B cell (primary cell): ENCODE measurements around the gene TCERG1L. TPM values are rescaled to one million over a fixed set of nuclear protein-coding genes. Genes with fewer than 3 reads are reported as not detected.

Experiments used
- ATAC-seq: fragments of 200-7000 bp; cut with Tn5 transposase; one replicate; pipeline ENCODE4 v1.10.0; 2021; ENCODE audit warnings: low read depth, mild to moderate bottlenecking, moderate number of reproducible peaks, moderate library complexity
- CTCF ChIA-PET: fragments of 350-600 bp; sonication (Branson Sonifier 250); formaldehyde crosslinking; loops from one replicate; lab custom pipeline; 2021; ENCODE audit warnings: antibody characterized with exemption, inconsistent platforms; lab: Charles Lee
- POLR2A ChIA-PET: fragments of 350-600 bp; sonication (Branson Sonifier 250); formaldehyde crosslinking; loops from one replicate; lab custom pipeline; 2021; ENCODE audit warnings: antibody characterized with exemption; lab: Charles Lee
- DNase-seq: peaks from one replicate; pipeline ENCODE4 v3.0.0; 2013
- H2AFZ ChIP-seq: 2 replicates; pipeline ENCODE4 v1.6.1; 2012; ENCODE audit warnings: mild to moderate bottlenecking, low read depth, low read length; ENCODE audit not compliant: insufficient read depth, poor library complexity, severe bottlenecking
- H3K27ac ChIP-seq, 2 donors: 1 replicate in 1 of 2; 2 replicates in 1 of 2; pipeline ENCODE4 v1.5.1; 2012 to 2013; ENCODE audit warnings: low read length in 2 of 2, mild to moderate bottlenecking in 2 of 2, moderate library complexity in 1 of 2
- H3K27me3 ChIP-seq, 4 experiments: fragments of 200-600 bp in 1 of 4; sonication (generic) in 1 of 4; replicated peaks in 1 of 4; 1 replicate in 2 of 4; 2 replicates in 2 of 4; pipeline versions ENCODE4 v1.6.1 to v1.7.0; 2013 to 2016; ENCODE audit warnings: low read length in 3 of 4, mild to moderate bottlenecking in 2 of 4, mixed read lengths in 1 of 4, moderate library complexity in 1 of 4; ENCODE audit not compliant: insufficient read depth in 4 of 4, control insufficient read depth in 3 of 4; ENCODE audit errors: control extremely low read depth in 1 of 4
- H3K36me3 ChIP-seq, 2 experiments: replicated peaks in 1 of 2; 1 replicate in 1 of 2; 2 replicates in 1 of 2; pipeline versions ENCODE4 v1.6.1 to v1.7.1; 2013; ENCODE audit warnings: low read length in 1 of 2; ENCODE audit not compliant: insufficient read depth in 2 of 2, control insufficient read depth in 1 of 2; ENCODE audit errors: control extremely low read depth in 1 of 2, extremely low read depth in 1 of 2
- H3K4me1 ChIP-seq, 2 donors: fragments of 200-600 bp in 1 of 2; sonication (generic) in 1 of 2; 1 replicate in 1 of 2; 2 replicates in 1 of 2; pipeline versions ENCODE4 v1.5.1 to v1.6.1; 2013 to 2017; ENCODE audit warnings: low read length in 2 of 2; ENCODE audit not compliant: control insufficient read depth in 2 of 2, insufficient read depth in 2 of 2
- H3K4me2 ChIP-seq: replicated peaks from 2 replicates; pipeline ENCODE3; 2012; ENCODE audit warnings: mild to moderate bottlenecking, low read depth, low read length; ENCODE audit not compliant: poor library complexity, severe bottlenecking
- H3K4me3 ChIP-seq, 5 experiments: fragments of 200-600 bp in 1 of 5; sonication (generic) in 1 of 5; 1 replicate in 3 of 5; 2 replicates in 2 of 5; pipeline versions ENCODE4 v1.5.1 to v1.7.0; 2011 to 2016; ENCODE audit warnings: low read length in 4 of 5, mild to moderate bottlenecking in 4 of 5, low read depth in 2 of 5, control low read depth in 1 of 5, moderate library complexity in 1 of 5; ENCODE audit not compliant: insufficient read depth in 1 of 5; ENCODE audit errors: control extremely low read depth in 1 of 5, extremely low read depth in 1 of 5
- H3K79me2 ChIP-seq: fragments of 200-600 bp; sonication (generic); one replicate; pipeline ENCODE4 v1.6.0; 2016; ENCODE audit warnings: low read length; ENCODE audit not compliant: control insufficient read depth, insufficient read depth
- H3K9ac ChIP-seq: fragments of 200-600 bp; sonication (generic); 2 replicates; pipeline ENCODE4 v1.6.1; 2017; ENCODE audit warnings: mild to moderate bottlenecking, low read length, moderate library complexity
- H3K9me3 ChIP-seq, 3 donors: one replicate each; pipeline versions ENCODE4 v1.6.1 to v1.7.1; 2013; ENCODE audit warnings: low read length in 2 of 3; ENCODE audit not compliant: control insufficient read depth in 2 of 3, insufficient read depth in 1 of 3; ENCODE audit errors: control extremely low read depth in 1 of 3
- H4K20me1 ChIP-seq: 2 replicates; pipeline ENCODE4 v1.6.0; 2012; ENCODE audit warnings: mild to moderate bottlenecking, low read length; ENCODE audit not compliant: insufficient read depth, control insufficient read depth, poor library complexity, severe bottlenecking
- H3K27ac Mint-ChIP-seq: one replicate; pipeline ENCODE4 v1.8.0; 2021; ENCODE audit warnings: mixed read lengths
- H3K27me3 Mint-ChIP-seq: one replicate; pipeline ENCODE4 v1.8.0; 2021; ENCODE audit warnings: mixed read lengths
- H3K4me1 Mint-ChIP-seq: one replicate; pipeline ENCODE4 v1.8.0; 2021; ENCODE audit warnings: mixed read lengths
- H3K4me3 Mint-ChIP-seq: one replicate; pipeline ENCODE4 v1.8.0; 2021; ENCODE audit warnings: mixed read lengths
- H3K9me3 Mint-ChIP-seq: one replicate; pipeline ENCODE4 v1.8.0; 2022; ENCODE audit warnings: mixed read lengths; ENCODE audit not compliant: insufficient read depth
- EZH2 ChIP-seq: IDR thresholded peaks from 2 replicates; pipeline ENCODE4 v1.6.1; 2012; ENCODE audit warnings: borderline replicate concordance, low read depth, mild to moderate bottlenecking, moderate library complexity, low read length; ENCODE audit not compliant: insufficient read depth, poor library complexity, severe bottlenecking
- WGBS: methylation state at CpG from one replicate; pipeline ENCODE4 v1.1.5; 2013; ENCODE audit warnings: missing lambda C conversion rate; ENCODE audit not compliant: insufficient coverage; 5-methylcytosine and 5-hydroxymethylcytosine counted together
- intact Hi-C: fragments of 100-400 bp; cut with micrococcal nuclease; formaldehyde crosslinking; loops from one replicate; pipeline ENCODE4 v1.10.0; 2022
- polyA plus RNA-seq: library from polyadenylated mRNA; depleted of rRNA; stranded (reverse); fragments of >200 nt; gene quantifications from 2 replicates; pipeline ENCODE4 v1.2.3, GENCODE V29; 2012
- total RNA-seq, 2 donors: library from RNA; stranded (reverse); fragments of 120-200 nt in 1 of 2; gene quantifications; 1 replicate in 1 of 2; 2 replicates in 1 of 2; pipeline versions ENCODE4 v1.2.3 to v1.2.4, GENCODE V29; 2013 to 2022
- TF ChIP-seq, protein P1 (sequence below): fragments of 200-600 bp; IDR thresholded peaks from one replicate; pipeline ENCODE4 v1.8.0; 2022; ENCODE audit warnings: antibody characterized with exemption, mild to moderate bottlenecking

TCERG1L gene
- total and polyA plus RNA-seq, 2 donors (not counting 1 experiment from before 2014, with no cell fraction given), result 0.10 TPM; not detected in 1

DNA sequence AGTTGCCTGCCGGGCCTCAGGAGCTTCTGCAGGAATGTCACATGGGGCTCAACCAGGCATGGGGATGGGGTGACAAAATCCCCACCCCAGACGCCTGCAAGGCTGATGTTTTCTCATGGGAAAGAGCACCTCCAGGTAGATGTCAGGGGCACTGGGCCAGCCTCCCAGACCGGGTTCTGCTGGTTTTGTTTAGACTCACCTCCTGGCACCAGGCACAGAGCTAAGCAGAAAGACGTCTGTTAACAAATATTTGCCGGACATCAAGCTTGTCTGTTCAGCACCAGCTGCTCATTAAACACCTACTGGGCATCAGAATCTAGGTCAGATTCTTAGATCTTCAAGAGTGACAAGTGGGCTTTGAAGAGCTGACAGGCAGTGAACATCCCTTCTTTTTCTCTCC lies 34.9 kb upstream of the TCERG1L start:
- Histone ChIP-seq H3K36me3 (no peaks in the 10 kb centered on the region), H3K4me3 (no peak overlapping the region), H3K4me1 (no peaks in the 10 kb centered on the region), H3K9ac (no peak overlapping the region), H2AFZ (no peak overlapping the region), H3K79me2 (no peaks in the 10 kb centered on the region), H3K27ac (no peak overlapping the region), H3K4me2 (no peak overlapping the region), H3K9me3 (peaks cover 0 to 24% (median 0%) of the 10 kb centered on the region in 3 donors), H4K20me1 (no peaks in the 10 kb centered on the region), H3K27me3 (no peaks in the 10 kb centered on the region)
- ATAC-seq (no peak), DNase-seq (no peak)
- Mint-ChIP-seq H3K9me3 (no peaks in the 10 kb centered on the region), H3K27ac (no peak overlapping the region), H3K4me3 (no peak overlapping the region), H3K4me1 (no peaks in the 10 kb centered on the region), H3K27me3 (no peaks in the 10 kb centered on the region)
- ChIA-PET POLR2A (no interaction called here), CTCF (no interaction called here)
- TF ChIP-seq EZH2, result no peak
- TF ChIP-seq, protein P1, sequence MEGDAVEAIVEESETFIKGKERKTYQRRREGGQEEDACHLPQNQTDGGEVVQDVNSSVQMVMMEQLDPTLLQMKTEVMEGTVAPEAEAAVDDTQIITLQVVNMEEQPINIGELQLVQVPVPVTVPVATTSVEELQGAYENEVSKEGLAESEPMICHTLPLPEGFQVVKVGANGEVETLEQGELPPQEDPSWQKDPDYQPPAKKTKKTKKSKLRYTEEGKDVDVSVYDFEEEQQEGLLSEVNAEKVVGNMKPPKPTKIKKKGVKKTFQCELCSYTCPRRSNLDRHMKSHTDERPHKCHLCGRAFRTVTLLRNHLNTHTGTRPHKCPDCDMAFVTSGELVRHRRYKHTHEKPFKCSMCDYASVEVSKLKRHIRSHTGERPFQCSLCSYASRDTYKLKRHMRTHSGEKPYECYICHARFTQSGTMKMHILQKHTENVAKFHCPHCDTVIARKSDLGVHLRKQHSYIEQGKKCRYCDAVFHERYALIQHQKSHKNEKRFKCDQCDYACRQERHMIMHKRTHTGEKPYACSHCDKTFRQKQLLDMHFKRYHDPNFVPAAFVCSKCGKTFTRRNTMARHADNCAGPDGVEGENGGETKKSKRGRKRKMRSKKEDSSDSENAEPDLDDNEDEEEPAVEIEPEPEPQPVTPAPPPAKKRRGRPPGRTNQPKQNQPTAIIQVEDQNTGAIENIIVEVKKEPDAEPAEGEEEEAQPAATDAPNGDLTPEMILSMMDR, result no peak
- WGBS, result 61% methylated on average over 5 of the region's 5 CpGs
- intact Hi-C loops, result no loop called here

DNA sequence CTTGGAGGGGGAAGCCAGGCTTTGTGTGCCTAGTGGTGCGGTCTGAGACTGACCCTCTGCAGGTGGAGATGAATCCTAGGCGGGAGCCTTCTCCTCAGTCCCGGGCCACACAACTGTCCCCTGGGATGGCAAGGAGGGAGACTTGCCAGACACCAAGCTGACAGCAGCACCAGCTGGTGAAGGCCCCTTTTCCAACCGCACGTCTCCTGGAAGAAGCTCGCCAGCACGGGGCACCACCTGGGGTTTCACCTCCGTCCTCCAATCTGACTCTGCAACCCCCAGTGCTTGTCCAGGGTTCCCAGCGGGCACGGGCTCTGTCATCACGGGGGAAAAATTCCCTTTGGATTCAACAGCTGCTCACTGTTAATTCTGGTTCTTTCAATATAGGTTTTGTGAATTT lies 34.2 kb upstream of the TCERG1L start:
- no peak overlapping the region for H3K4me3 Mint-ChIP-seq
- no peak overlapping the region for H2AFZ ChIP-seq
- 71% methylated on average over 7 of the region's 11 CpGs for WGBS
- CTCF ChIA-PET, result no interaction called here
- no peaks in the 10 kb centered on the region for H3K4me1 Mint-ChIP-seq
- no peaks in the 10 kb centered on the region for H3K36me3 ChIP-seq
- no peak overlapping the region for H3K9ac ChIP-seq
- TF ChIP-seq, protein P1, result no peak
- no peak for TF ChIP-seq EZH2
- H4K20me1 ChIP-seq, result no peaks in the 10 kb centered on the region
- POLR2A ChIA-PET, result no interaction called here
- H3K4me2 ChIP-seq, result no peak overlapping the region
- no peaks in the 10 kb centered on the region for H3K79me2 ChIP-seq
- H3K4me1 ChIP-seq, result no peaks in the 10 kb centered on the region
- no peak overlapping the region for H3K27ac ChIP-seq
- no peaks in the 10 kb centered on the region for H3K27me3 Mint-ChIP-seq
- H3K27ac Mint-ChIP-seq, result no peak overlapping the region
- peaks cover 0 to 24% (median 0%) of the 10 kb centered on the region in 3 donors for H3K9me3 ChIP-seq
- H3K4me3 ChIP-seq, result no peak overlapping the region
- H3K27me3 ChIP-seq, result no peaks in the 10 kb centered on the region
- ATAC-seq (no peak), DNase-seq (no peak)
- intact Hi-C loops, result no loop called here
- H3K9me3 Mint-ChIP-seq, result no peaks in the 10 kb centered on the region
